Lung (tissue), 12 donors: ENCODE data around the gene IFI35. TPM values are rescaled to one million over a fixed set of nuclear protein-coding genes. Genes with fewer than 3 reads are reported as not detected.

Source experiments
- ATAC-seq: fragments of 200-7000 bp; cut with Tn5 transposase; one replicate; pipeline ENCODE4 v1.9.1; 2020; ENCODE audit warnings: moderate number of reproducible peaks; ENCODE audit not compliant: insufficient read depth, low FRiP score
- DNase-seq, 3 donors: peaks; one replicate each; pipeline ENCODE4 v3.0.0-alpha.2; 2013 to 2017
- H3K27ac ChIP-seq, 2 donors: one replicate each; pipeline ENCODE4 v1.5.1; 2013; ENCODE audit warnings: mild to moderate bottlenecking in 2 of 2, moderate library complexity in 2 of 2, control low read depth in 1 of 2, inconsistent platforms in 1 of 2, low read depth in 1 of 2, low read length in 1 of 2
- H3K27me3 ChIP-seq, 3 donors: one replicate each; pipeline ENCODE4 v1.5.1; 2013; ENCODE audit warnings: low read length in 2 of 3; ENCODE audit not compliant: control insufficient read depth in 3 of 3, insufficient read depth in 3 of 3
- H3K36me3 ChIP-seq, 4 donors: one replicate each; pipeline ENCODE4 v1.5.1; 2013; ENCODE audit warnings: low read length in 4 of 4, mild to moderate bottlenecking in 1 of 4, moderate library complexity in 1 of 4; ENCODE audit not compliant: control insufficient read depth in 4 of 4, insufficient read depth in 4 of 4
- H3K4me1 ChIP-seq, 5 donors: one replicate each; pipeline ENCODE4 v1.5.1; 2013; ENCODE audit warnings: low read length in 5 of 5, mild to moderate bottlenecking in 2 of 5, moderate library complexity in 1 of 5; ENCODE audit not compliant: control insufficient read depth in 5 of 5, insufficient read depth in 5 of 5
- H3K4me3 ChIP-seq: one replicate; pipeline ENCODE4 v1.5.1; 2013; ENCODE audit warnings: mild to moderate bottlenecking, control low read depth, moderate library complexity
- H3K9ac ChIP-seq, 2 donors: one replicate each; pipeline ENCODE4 v1.5.1; 2013; ENCODE audit warnings: low read length in 2 of 2, control low read depth in 1 of 2; ENCODE audit not compliant: insufficient read depth in 1 of 2
- H3K9me3 ChIP-seq, 4 donors: one replicate each; pipeline ENCODE4 v1.5.1; 2013; ENCODE audit warnings: low read length in 3 of 4, mild to moderate bottlenecking in 1 of 4, moderate library complexity in 1 of 4; ENCODE audit not compliant: control insufficient read depth in 4 of 4, insufficient read depth in 3 of 4
- WGBS, 2 donors: extraction: QIAGEN DNeasy Blood & Tissue Kit; methylation state at CpG; one replicate each; pipeline ENCODE4 v1.1.7; 2013; 5-methylcytosine and 5-hydroxymethylcytosine counted together
- polyA plus RNA-seq, 2 donors: library from polyadenylated mRNA; stranded (reverse); fragments of 200-250 nt; gene quantifications; one replicate each; pipeline ENCODE4 v1.2.1, GENCODE V29; 2013
- total RNA-seq, 2 donors: library from RNA; depleted of rRNA in 1 of 2; stranded (reverse); fragments of >200 nt in 1 of 2; gene quantifications; one replicate each; pipeline ENCODE4 v1.2.1, GENCODE V29; 2014 to 2021
- TF ChIP-seq, protein P1 (sequence below): IDR thresholded peaks from 2 replicates; pipeline ENCODE4 v1.5.1; 2012; ENCODE audit warnings: mild to moderate bottlenecking; ENCODE audit errors: control extremely low read depth, extremely low read depth
- donor health status: control.
- donor health status: control.
- donor health status: Bipolar disorder and iron deficiency.
- donor health status: healthy.
- donor health status: DM: yes; HTN: yes; CAD: no.

Gene IFI35
- total and polyA plus RNA-seq, 4 donors: 18.8 to 60.3 (median 38.6) TPM

DNA sequence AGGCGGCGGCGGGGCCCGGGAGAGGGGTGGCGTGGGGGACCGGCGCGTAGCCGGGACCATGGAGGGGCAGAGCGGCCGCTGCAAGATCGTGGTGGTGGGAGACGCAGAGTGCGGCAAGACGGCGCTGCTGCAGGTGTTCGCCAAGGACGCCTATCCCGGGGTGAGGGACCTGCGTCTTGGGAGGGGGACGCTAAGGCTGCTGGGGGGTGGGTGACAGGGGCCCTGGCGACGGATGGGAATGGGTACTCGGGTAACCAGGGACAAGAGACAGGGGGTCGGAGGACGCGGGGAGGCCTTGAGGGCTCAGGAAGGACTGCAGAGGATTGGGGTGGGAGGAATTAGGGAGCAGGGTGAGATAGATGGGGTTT lies 18.7 kb downstream of the IFI35 start:
- WGBS, 2 donors: 7 to 8% methylated on average over 21 to 27 of the region's 27 CpGs
- DNase-seq (peak in 1 of 3 donors; percentile 6), ATAC-seq (no peak)
- Histone ChIP-seq H3K4me1 (peaks cover 0 to 14% (median 4%) of the 10 kb centered on the region in 5 donors), H3K27me3 (no peaks in the 10 kb centered on the region), H3K9me3 (no peaks in the 10 kb centered on the region), H3K27ac (no peak overlapping the region), H3K9ac (no peak overlapping the region), H3K4me3 (no peak overlapping the region), H3K36me3 (no peaks in the 10 kb centered on the region)
- TF ChIP-seq, protein P1, sequence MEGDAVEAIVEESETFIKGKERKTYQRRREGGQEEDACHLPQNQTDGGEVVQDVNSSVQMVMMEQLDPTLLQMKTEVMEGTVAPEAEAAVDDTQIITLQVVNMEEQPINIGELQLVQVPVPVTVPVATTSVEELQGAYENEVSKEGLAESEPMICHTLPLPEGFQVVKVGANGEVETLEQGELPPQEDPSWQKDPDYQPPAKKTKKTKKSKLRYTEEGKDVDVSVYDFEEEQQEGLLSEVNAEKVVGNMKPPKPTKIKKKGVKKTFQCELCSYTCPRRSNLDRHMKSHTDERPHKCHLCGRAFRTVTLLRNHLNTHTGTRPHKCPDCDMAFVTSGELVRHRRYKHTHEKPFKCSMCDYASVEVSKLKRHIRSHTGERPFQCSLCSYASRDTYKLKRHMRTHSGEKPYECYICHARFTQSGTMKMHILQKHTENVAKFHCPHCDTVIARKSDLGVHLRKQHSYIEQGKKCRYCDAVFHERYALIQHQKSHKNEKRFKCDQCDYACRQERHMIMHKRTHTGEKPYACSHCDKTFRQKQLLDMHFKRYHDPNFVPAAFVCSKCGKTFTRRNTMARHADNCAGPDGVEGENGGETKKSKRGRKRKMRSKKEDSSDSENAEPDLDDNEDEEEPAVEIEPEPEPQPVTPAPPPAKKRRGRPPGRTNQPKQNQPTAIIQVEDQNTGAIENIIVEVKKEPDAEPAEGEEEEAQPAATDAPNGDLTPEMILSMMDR: no peak

DNA sequence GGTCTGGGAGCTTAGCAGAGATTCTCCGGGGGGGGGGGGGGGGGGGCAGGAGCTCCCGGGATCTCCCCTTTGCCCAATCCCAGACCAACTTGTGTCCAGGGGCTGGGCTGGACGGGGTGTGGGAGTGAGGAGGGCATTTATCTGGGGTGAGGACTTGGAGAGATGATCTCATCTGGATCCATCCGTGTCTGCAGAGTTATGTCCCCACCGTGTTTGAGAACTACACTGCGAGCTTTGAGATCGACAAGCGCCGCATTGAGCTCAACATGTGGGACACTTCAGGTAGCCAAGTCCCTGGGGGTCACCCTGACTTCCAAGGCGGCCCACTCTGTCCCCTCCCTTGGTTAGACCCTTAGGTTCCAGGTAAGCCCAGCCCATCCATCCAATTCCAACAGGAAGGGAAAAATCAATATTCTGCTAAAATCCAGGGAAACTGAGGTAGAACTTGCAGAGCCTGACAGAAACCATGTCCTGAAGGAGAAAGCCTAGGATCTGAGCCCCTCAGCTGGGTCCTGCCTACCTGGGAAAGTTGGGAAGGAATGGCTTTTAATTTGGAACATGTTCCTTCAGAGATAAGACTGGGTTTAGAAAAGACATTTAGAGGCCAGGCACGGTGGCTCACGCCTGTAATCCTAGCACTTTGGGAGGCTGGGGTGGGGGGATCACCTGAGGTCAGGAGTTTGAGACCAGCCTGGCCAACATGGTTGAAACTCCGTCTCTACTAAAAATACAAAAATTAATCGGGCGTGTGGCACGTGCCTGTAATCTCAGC lies 19.4 kb downstream of the IFI35 start:
- no peak for ATAC-seq
- Histone ChIP-seq H3K4me3 (no peak overlapping the region), H3K27me3 (no peaks in the 10 kb centered on the region), H3K9ac (no peak overlapping the region), H3K9me3 (no peaks in the 10 kb centered on the region), H3K36me3 (no peaks in the 10 kb centered on the region), H3K4me1 (peaks cover 0 to 12% (median 3%) of the 10 kb centered on the region in 5 donors), H3K27ac (no peak overlapping the region)
- TF ChIP-seq, protein P1: no peak
- no peak for DNase-seq
- 72 to 76% methylated on average over 15 of the region's 16 CpGs for WGBS, 2 donors

DNA sequence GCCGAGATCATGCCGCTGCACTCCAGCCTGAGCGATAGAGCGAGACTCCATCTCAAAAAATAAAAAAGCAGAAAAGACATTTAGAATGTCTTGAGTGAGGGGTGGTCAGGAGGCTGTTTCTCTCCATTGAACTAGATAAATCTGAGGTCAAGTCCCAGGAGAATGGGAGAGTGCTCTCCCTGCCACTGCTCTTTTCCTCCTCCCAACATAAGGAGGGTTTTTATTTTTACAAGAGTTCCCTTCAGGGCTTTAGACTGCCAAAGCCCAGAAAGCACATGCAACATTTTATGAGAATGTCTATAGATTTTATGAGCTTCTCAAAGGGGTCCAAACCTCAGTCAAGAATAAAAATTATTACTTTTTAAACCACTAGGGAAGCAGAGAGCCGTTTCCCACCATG lies 20.0 kb downstream of the IFI35 start:
- DNase-seq (no peak), ATAC-seq (no peak)
- Histone ChIP-seq H3K4me1 (peaks cover 0 to 9% (median 2%) of the 10 kb centered on the region in 5 donors), H3K4me3 (no peak overlapping the region), H3K9ac (no peak overlapping the region), H3K36me3 (no peaks in the 10 kb centered on the region), H3K9me3 (no peaks in the 10 kb centered on the region), H3K27ac (no peak overlapping the region), H3K27me3 (no peaks in the 10 kb centered on the region)
- WGBS, 2 donors: 79 to 85% methylated on average over 5 of the region's 5 CpGs
- TF ChIP-seq, protein P1: no peak
